ENCODE measurements around the gene C2CD2L.
A peak's percentile ranks its signal among the peaks of the same experiment; 100 is the strongest.

C2CD2L gene

DNA sequence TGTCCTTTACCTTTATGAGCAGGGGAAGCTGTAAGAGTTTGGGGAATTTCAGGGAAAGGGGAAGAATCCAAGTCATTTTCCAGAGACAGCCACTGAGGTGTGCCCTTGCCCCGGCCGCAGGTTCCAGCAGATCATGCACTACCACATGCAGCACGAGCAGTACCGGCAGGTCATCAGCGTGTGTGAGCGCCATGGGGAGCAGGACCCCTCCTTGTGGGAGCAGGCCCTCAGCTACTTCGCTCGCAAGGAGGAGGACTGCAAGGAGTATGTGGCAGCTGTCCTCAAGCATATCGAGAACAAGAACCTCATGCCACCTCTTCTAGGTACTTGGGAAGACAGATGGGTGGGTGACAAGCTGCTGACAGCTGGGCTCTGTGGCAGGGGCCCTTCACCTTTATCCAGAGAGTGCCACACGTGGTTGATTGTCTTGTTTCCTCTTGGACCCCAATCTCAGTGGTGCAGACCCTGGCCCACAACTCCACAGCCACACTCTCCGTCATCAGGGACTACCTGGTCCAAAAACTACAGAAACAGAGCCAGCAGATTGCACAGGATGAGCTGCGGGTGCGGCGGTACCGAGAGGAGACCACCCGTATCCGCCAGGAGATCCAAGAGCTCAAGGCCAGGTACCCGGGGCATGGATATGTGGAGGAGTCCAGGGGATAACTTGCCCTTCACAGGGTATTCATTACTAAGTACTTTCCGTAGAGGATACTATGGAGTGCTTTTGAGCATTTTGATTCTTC, 28.3 kb upstream of the C2CD2L start:
- no peaks in the 10 kb centered on the region for H3K9me3 ChIP-seq (ENCODE audit: low read depth, low read length)
- H3K4me3 ChIP-seq, result no peak overlapping the region
- H3K36me3 ChIP-seq (ENCODE audit: insufficient read depth, low read length), result peaks cover 48% of the 10 kb centered on the region
- H3K9ac ChIP-seq (ENCODE audit: insufficient read length), result no peak overlapping the region
- no peak overlapping the region for H3K27ac ChIP-seq
- TF ChIP-seq POLR2AphosphoS5 (IDR thresholded peaks at IDR 0.05; ENCODE audit: borderline replicate concordance, low read depth, low read length), result no peak
- TF ChIP-seq FOXP2 (optimal IDR thresholded peaks at IDR 0.05; ENCODE audit: control extremely low read depth, extremely low read length, insufficient read depth), result no peak
- no peak for TF ChIP-seq EZH2 (IDR thresholded peaks at IDR 0.05)
- DNase-seq (ENCODE audit: low read depth, low spot score), result no peak

DNA sequence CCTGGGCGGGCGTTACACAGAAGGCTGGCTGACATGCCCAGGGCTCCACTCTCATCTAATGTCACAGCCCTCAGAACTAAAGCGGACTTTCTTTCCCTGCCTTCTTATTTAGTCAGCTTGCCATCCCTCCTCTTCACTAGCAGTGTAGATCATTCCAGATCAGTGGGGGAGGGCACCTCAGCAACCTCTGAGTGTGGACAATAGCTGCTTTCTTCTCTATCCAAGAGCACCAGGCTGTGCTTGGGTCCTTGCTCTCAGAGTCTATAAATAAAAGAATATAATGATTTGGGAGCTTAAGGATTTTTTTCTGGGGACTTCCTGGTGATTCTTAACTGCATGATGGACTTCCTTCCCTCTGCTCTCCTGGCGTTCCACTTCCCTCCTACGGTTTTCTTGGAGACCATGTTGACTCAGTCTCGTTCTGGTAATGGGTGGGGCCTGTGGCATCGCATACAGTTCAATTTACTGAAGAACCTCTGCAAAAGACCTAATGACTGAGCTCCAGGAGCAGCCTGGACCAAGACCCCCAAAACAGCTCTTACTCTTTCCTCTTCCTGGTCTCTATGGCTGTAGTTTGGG, 25.4 kb upstream of the C2CD2L start:
- H3K4me3 ChIP-seq, result no peak overlapping the region
- no peaks in the 10 kb centered on the region for H3K9me3 ChIP-seq (ENCODE audit: low read depth, low read length)
- no peak for DNase-seq (ENCODE audit: low read depth, low spot score)
- no peak overlapping the region for H3K27ac ChIP-seq
- TF ChIP-seq FOXP2 (optimal IDR thresholded peaks at IDR 0.05; ENCODE audit: control extremely low read depth, extremely low read length, insufficient read depth), result no peak
- no peak for TF ChIP-seq POLR2AphosphoS5 (IDR thresholded peaks at IDR 0.05; ENCODE audit: borderline replicate concordance, low read depth, low read length)
- no peak for TF ChIP-seq EZH2 (IDR thresholded peaks at IDR 0.05)
- no peak overlapping the region for H3K9ac ChIP-seq (ENCODE audit: insufficient read length)
- H3K36me3 ChIP-seq (ENCODE audit: insufficient read depth, low read length), result peaks cover 41% of the 10 kb centered on the region; the same call in 1 of the 2 replicates

- H3K36me3 ChIP-seq (ENCODE audit: insufficient read depth, low read length), result peaks cover 12% of the 10 kb centered on the region; the same call in 1 of the 2 replicates
- peak within 1 kb of the TSS; percentile 88 for H3K9ac ChIP-seq (ENCODE audit: insufficient read length)
- no peak for TF ChIP-seq EZH2 (IDR thresholded peaks at IDR 0.05)
- TF ChIP-seq POLR2AphosphoS5 (IDR thresholded peaks at IDR 0.05; ENCODE audit: borderline replicate concordance, low read depth, low read length), result peak; percentile 96
- peak; percentile 44 for TF ChIP-seq FOXP2 (optimal IDR thresholded peaks at IDR 0.05; ENCODE audit: control extremely low read depth, extremely low read length, insufficient read depth)
- DNase-seq (ENCODE audit: low read depth, low spot score), result no peak
- peak within 1 kb of the TSS; percentile 87 for H3K27ac ChIP-seq
- H3K9me3 ChIP-seq (ENCODE audit: low read depth, low read length), result no peaks in the 10 kb centered on the region
- peak within 1 kb of the TSS; percentile 93 for H3K4me3 ChIP-seq
These were observed 22.3 kb upstream of the C2CD2L start, which contains the start of gene HMBS for GRCh38 chr11:119084663-119085436. Gene HMBS (plus strand): TSS chr11:119084881. CDS start chr11:119085034, 153 bp downstream.

DNA sequence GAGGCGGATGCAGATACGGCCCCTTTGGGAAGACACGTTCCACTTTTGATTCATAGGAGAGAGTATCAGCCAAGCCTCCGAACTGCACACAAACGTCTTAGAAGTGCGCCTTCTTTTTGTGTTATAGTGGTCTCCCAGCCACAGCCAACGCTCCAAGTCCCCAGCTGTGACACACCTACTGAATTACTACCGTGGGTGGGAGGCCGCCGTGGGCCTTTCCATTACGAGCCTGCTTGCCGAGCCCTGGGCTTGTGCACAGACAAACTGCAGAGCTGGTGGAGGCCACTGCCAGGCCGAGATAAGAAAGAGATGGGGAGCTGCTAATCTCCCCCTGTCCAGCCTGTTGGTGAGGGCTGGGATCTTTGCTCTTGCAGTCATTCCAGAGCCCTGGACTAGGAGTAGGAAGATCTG, 21.7 kb upstream of the C2CD2L start:
- peak overlapping the region; percentile 93 for H3K4me3 ChIP-seq
- TF ChIP-seq FOXP2 (optimal IDR thresholded peaks at IDR 0.05; ENCODE audit: control extremely low read depth, extremely low read length, insufficient read depth) (no peak), EZH2 (IDR thresholded peaks at IDR 0.05) (no peak), POLR2AphosphoS5 (IDR thresholded peaks at IDR 0.05; ENCODE audit: borderline replicate concordance, low read depth, low read length) (no peak)
- H3K9ac ChIP-seq (ENCODE audit: insufficient read length), result peak overlapping the region; percentile 88
- H3K9me3 ChIP-seq (ENCODE audit: low read depth, low read length), result no peaks in the 10 kb centered on the region
- H3K27ac ChIP-seq, result no peak overlapping the region
- peaks cover 12% of the 10 kb centered on the region; the same call in 1 of the 2 replicates for H3K36me3 ChIP-seq (ENCODE audit: insufficient read depth, low read length)
- no peak for DNase-seq (ENCODE audit: low read depth, low spot score)

DNA sequence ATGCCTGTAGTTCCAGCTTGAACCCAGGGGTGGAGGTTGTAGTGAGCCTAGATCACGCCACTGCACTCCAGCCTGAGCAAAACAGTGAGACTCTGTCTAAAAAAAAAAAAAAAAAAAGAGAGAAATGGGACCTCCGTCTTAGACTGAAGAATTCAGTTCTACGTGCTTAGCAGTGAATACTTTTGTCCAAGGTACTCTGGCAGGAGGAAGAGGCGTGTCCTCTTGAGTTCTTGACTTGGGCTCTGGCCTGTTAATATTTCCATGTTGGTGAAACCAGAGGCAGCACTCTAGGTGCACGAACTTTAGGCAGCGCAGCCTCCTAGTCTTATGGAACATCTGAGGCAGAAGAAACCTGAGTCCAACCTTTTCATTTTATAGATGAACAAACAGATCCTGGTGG, 20.0 kb upstream of the C2CD2L start:
- no peak overlapping the region for H3K9ac ChIP-seq (ENCODE audit: insufficient read length)
- no peaks in the 10 kb centered on the region for H3K9me3 ChIP-seq (ENCODE audit: low read depth, low read length)
- H3K4me3 ChIP-seq, result no peak overlapping the region
- no peak overlapping the region for H3K27ac ChIP-seq
- DNase-seq (ENCODE audit: low read depth, low spot score), result no peak
- TF ChIP-seq POLR2AphosphoS5 (IDR thresholded peaks at IDR 0.05; ENCODE audit: borderline replicate concordance, low read depth, low read length) (no peak), FOXP2 (optimal IDR thresholded peaks at IDR 0.05; ENCODE audit: control extremely low read depth, extremely low read length, insufficient read depth) (no peak), EZH2 (IDR thresholded peaks at IDR 0.05) (no peak)
- H3K36me3 ChIP-seq (ENCODE audit: insufficient read depth, low read length), result peaks cover 6% of the 10 kb centered on the region

DNA sequence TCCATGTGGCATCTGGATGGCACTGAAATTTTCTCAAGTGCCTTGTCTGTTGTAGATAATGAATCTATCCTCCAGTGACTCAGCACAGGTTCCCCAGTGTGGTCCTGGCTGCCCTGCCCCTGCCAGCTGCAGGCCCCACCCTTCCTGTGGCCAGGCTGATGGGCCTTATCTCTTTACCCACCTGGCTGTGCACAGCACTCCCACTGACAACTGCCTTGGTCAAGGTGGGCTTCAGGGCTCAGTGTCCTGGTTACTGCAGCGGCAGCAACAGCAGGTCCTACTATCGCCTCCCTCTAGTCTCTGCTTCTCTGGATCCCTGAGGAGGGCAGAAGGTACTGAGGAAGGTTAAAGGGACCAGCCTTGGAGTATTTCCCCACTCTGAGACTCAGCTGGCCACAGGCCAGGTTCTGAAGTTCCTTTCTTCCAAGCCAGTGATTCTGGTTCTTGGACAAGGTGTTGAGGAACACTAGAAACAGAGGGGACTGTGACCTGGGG, 19.4 kb upstream of the C2CD2L start:
- no peak for DNase-seq (ENCODE audit: low read depth, low spot score)
- TF ChIP-seq POLR2AphosphoS5 (IDR thresholded peaks at IDR 0.05; ENCODE audit: borderline replicate concordance, low read depth, low read length), result no peak
- TF ChIP-seq FOXP2 (optimal IDR thresholded peaks at IDR 0.05; ENCODE audit: control extremely low read depth, extremely low read length, insufficient read depth), result no peak
- TF ChIP-seq EZH2 (IDR thresholded peaks at IDR 0.05), result no peak
- H3K9me3 ChIP-seq (ENCODE audit: low read depth, low read length), result no peaks in the 10 kb centered on the region
- no peak overlapping the region for H3K27ac ChIP-seq
- peaks cover 13% of the 10 kb centered on the region for H3K36me3 ChIP-seq (ENCODE audit: insufficient read depth, low read length)
- H3K9ac ChIP-seq (ENCODE audit: insufficient read length), result no peak overlapping the region
- H3K4me3 ChIP-seq, result no peak overlapping the region

DNA sequence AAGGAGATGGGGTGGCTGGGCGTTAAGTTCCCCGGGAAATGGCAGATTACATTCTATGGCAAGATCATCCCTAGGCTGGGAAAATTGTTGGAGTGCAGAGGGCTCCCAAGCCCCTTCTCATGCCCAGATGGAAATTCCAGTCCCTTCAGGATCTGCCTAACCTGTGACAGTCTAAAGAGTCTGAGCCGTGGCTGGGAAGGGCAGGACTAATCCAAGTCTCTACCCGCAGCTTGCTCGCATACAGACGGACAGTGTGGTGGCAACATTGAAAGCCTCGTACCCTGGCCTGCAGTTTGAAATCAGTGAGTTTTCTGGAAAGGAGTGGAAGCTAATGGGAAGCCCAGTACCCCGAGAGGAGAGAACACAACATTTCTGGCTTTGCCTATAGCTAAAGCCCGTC, 18.7 kb upstream of the C2CD2L start:
- H3K9me3 ChIP-seq (ENCODE audit: low read depth, low read length), result no peaks in the 10 kb centered on the region
- peaks cover 19% of the 10 kb centered on the region for H3K36me3 ChIP-seq (ENCODE audit: insufficient read depth, low read length)
- no peak overlapping the region for H3K27ac ChIP-seq
- TF ChIP-seq FOXP2 (optimal IDR thresholded peaks at IDR 0.05; ENCODE audit: control extremely low read depth, extremely low read length, insufficient read depth), result no peak
- TF ChIP-seq EZH2 (IDR thresholded peaks at IDR 0.05), result no peak
- TF ChIP-seq POLR2AphosphoS5 (IDR thresholded peaks at IDR 0.05; ENCODE audit: borderline replicate concordance, low read depth, low read length), result no peak
- DNase-seq (ENCODE audit: low read depth, low spot score), result no peak
- H3K9ac ChIP-seq (ENCODE audit: insufficient read length), result no peak overlapping the region
- no peak overlapping the region for H3K4me3 ChIP-seq

DNA sequence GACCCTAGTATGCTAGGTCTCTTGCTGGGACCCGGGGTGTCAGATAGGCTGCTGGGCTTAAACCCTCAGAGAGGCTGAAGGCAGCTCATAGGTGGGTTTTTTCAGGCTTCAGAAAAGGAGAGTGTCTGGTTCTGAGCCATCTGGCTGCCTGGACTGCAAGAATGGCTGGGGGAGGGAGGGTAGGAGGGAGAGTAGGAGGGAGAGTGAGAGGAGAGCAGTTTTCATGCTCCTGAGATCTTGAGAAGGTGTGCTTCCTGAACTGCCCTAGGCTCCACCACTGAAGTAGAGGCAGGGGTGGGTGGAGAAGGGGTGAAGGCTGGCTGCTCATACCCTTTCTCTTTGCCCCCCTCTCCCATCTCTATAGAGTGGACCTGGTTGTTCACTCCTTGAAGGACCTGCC, 17.8 kb upstream of the C2CD2L start:
- Histone ChIP-seq H3K4me3 (no peak overlapping the region), H3K36me3 (ENCODE audit: insufficient read depth, low read length) (peaks cover 27% of the 10 kb centered on the region), H3K9me3 (ENCODE audit: low read depth, low read length) (no peaks in the 10 kb centered on the region), H3K9ac (ENCODE audit: insufficient read length) (no peak overlapping the region), H3K27ac (no peak overlapping the region)
- TF ChIP-seq POLR2AphosphoS5 (IDR thresholded peaks at IDR 0.05; ENCODE audit: borderline replicate concordance, low read depth, low read length) (no peak), FOXP2 (optimal IDR thresholded peaks at IDR 0.05; ENCODE audit: control extremely low read depth, extremely low read length, insufficient read depth) (no peak), EZH2 (IDR thresholded peaks at IDR 0.05) (no peak)
- no peak for DNase-seq (ENCODE audit: low read depth, low spot score)
